CD8-positive, alpha-beta memory T cell (primary cell): ENCODE results near the gene LRRC43. TPM values are rescaled to one million over a fixed set of nuclear protein-coding genes. Genes with fewer than 3 reads are reported as not detected.

Experiments used
- CTCF ChIA-PET: fragments of 350-600 bp; sonication (Branson Sonifier 250); formaldehyde crosslinking; loops from one replicate; lab custom pipeline; 2021; ENCODE audit warnings: antibody characterized with exemption; lab: Charles Lee
- POLR2A ChIA-PET: fragments of 350-600 bp; sonication (Branson Sonifier 250); formaldehyde crosslinking; loops from one replicate; lab custom pipeline; 2021; ENCODE audit warnings: antibody characterized with exemption; lab: Charles Lee
- DNase-seq, 5 donors: peaks; one replicate each; pipeline versions ENCODE4 v3.0.0 to v3.0.0-alpha.2; 2020 to 2022; ENCODE audit warnings: mixed read lengths in 1 of 5
- H3K27ac ChIP-seq: one replicate; pipeline ENCODE4 v1.7.0; 2013; ENCODE audit warnings: low read depth, mild to moderate bottlenecking, low read length, moderate library complexity
- H3K27me3 ChIP-seq: 2 replicates; pipeline ENCODE4 v1.7.0; 2013; ENCODE audit warnings: low read length, mild to moderate bottlenecking; ENCODE audit not compliant: insufficient read depth, poor library complexity, severe bottlenecking
- H3K36me3 ChIP-seq: 2 replicates; pipeline ENCODE4 v1.7.0; 2013; ENCODE audit warnings: mild to moderate bottlenecking, low read length, moderate library complexity; ENCODE audit not compliant: insufficient read depth
- H3K4me1 ChIP-seq: 2 replicates; pipeline ENCODE4 v1.7.0; 2013; ENCODE audit warnings: mild to moderate bottlenecking, low read length, moderate library complexity; ENCODE audit not compliant: insufficient read depth
- H3K4me3 ChIP-seq: 2 replicates; pipeline ENCODE4 v1.7.0; 2013; ENCODE audit warnings: mild to moderate bottlenecking, low read length
- H3K9me3 ChIP-seq: 2 replicates; pipeline ENCODE4 v1.7.0; 2013; ENCODE audit warnings: mild to moderate bottlenecking, low read length
- H3K27ac Mint-ChIP-seq, 8 donors: one replicate each; pipeline ENCODE4 v1.8.0; 2020 to 2021; ENCODE audit warnings: mixed read lengths in 8 of 8, mild to moderate bottlenecking in 6 of 8, inconsistent platforms in 3 of 8, moderate library complexity in 3 of 8
- H3K27me3 Mint-ChIP-seq, 2 donors: one replicate each; pipeline ENCODE4 v1.8.0; 2020 to 2021; ENCODE audit warnings: mixed read lengths in 2 of 2, mild to moderate bottlenecking in 1 of 2, moderate library complexity in 1 of 2
- H3K36me3 Mint-ChIP-seq, 3 donors: one replicate each; pipeline ENCODE4 v1.8.0; 2020 to 2021; ENCODE audit warnings: mixed read lengths in 3 of 3, inconsistent platforms in 1 of 3, mild to moderate bottlenecking in 1 of 3
- H3K4me1 Mint-ChIP-seq, 3 donors: one replicate each; pipeline ENCODE4 v1.8.0; 2020 to 2021; ENCODE audit warnings: mixed read lengths in 3 of 3, inconsistent platforms in 1 of 3, mild to moderate bottlenecking in 1 of 3
- H3K4me3 Mint-ChIP-seq, 7 donors: one replicate each; pipeline ENCODE4 v1.8.0; 2020 to 2021; ENCODE audit warnings: mixed read lengths in 7 of 7, mild to moderate bottlenecking in 6 of 7, moderate library complexity in 4 of 7, inconsistent platforms in 2 of 7
- H3K9me3 Mint-ChIP-seq, 5 donors: one replicate each; pipeline ENCODE4 v1.8.0; 2020 to 2022; ENCODE audit warnings: mixed read lengths in 5 of 5, mild to moderate bottlenecking in 3 of 5, moderate library complexity in 2 of 5, inconsistent platforms in 1 of 5
- polyA plus RNA-seq: library from polyadenylated mRNA; unstranded; fragments of 300-500 nt; fragmentation: Illumina TruSeq; gene quantifications from one replicate; pipeline ENCODE4 v1.2.3, GENCODE V29; 2021
- total RNA-seq, 2 experiments: library from RNA; stranded (reverse); gene quantifications; one replicate each; pipeline ENCODE4 v1.2.3, GENCODE V29; 2021

The LRRC43 gene
- total and polyA plus RNA-seq, 3 experiments from 2014 or later = 0.18 to 0.26 (median 0.25) TPM

DNA sequence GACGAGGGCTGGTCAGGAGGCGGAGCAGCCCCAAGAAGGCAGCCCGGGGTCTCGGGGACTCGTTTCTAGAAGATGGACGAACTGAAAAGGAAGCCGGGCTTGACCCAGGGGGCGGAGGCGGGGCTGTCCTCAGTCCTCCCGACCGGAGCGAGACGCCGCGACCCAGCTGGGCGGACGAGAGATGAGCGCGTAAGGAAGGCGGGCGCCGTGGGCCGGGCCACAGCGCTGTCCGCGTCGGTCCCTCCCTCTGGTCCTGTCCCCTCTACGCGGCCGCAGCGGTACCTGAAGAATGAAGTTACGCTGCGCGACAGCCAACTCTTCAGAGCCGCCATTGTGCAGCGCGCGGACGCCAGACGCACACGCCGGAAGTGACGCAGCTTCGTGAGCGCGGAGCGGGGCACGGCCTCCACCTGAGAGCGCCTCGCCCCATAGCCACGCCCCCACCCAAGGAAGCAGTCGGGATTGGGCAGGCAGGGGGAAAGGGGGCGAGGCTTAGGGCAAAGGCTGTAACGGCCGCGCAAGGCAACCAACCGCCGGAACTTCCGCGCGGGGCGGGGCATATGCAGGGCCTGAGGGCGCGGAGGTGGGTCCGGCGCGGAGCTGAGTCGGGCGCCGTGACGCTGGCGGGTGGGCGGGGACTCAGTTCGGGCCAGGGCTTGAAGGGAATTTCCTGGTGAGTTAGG, 42.9 kb downstream of the LRRC43 start, which contains the start of gene DIABLO:
DIABLO (minus strand) TSS at position 370 of the 683 bp plus-strand sequence; CDS start at position 332, 38 bp downstream.
- POLR2A ChIA-PET = interaction anchor here (0.5 to 3.9 kb wide), 18 partner anchors 8 to 1138 kb away, joined by 3 to 90 read pairs (median 4); partner anchors contain the start of genes B3GNT4, KNTC1, OGFOD2 and RSRC2
- Mint-ChIP-seq H3K36me3 (peaks cover 0 to 51% (median 9%) of the 10 kb centered on the region in 3 donors), H3K4me3 (peak within 1 kb of the TSS; percentile 86 to 96 (median 89)), H3K4me1 (peaks cover 46 to 67% (median 51%) of the 10 kb centered on the region in 3 donors), H3K27ac (peak within 1 kb of the TSS; percentile 91 to 98 (median 94)), H3K27me3 (no peaks in the 10 kb centered on the region), H3K9me3 (no peaks in the 10 kb centered on the region)
- H3K4me3 ChIP-seq = peak within 1 kb of the TSS; percentile 86
- H3K27me3 ChIP-seq = no peaks in the 10 kb centered on the region
- H3K9me3 ChIP-seq = no peaks in the 10 kb centered on the region
- CTCF ChIA-PET = interaction anchor here (0.9 to 4.3 kb wide), 5 partner anchors 14 to 40 kb away, joined by 3 to 43 read pairs (median 9); partner anchors contain the start of gene VPS33A
- DNase-seq = peak; percentile 100
- peaks cover 20% of the 10 kb centered on the region for H3K36me3 ChIP-seq
- H3K4me1 ChIP-seq = peaks cover 40% of the 10 kb centered on the region
- H3K27ac ChIP-seq = peak within 1 kb of the TSS; percentile 99

DNA sequence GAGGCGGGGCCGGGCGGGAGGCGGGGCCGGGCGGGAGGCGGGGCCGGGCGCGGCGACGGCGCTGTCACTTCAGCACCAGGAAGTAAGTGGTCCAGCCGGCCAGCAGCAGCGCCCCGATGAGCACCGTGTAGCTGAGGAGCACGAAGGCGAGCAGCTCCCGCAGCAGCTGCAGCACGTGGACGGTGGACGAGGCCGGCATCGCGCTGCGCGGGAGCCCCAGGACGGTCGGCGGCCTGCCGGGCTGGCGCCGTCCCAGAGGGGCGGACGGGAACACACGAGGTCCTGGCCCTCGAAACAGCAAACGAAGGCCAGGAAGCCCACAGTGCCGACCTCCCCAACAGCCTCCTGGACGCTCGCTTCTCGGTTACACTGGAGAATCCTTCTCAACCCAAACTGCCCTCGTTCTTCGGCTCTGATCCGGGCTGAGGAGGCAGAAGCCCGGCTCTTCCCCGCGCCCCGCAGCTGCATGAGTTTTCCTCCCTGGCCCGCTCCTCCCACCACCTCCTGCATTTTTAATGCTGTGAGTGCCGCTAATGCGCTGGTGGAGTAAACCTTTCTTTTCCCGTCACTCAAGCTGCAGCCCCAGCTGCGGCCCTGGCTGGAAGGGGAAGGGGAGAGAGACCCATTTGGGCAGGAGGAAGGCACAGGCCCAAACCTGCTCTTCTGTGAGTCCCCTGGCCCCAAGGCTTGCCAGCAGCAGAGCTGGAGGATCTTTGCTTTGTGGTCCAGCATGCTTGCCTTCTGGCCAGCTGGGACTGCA, 43.6 kb downstream of the LRRC43 start:
- peak overlapping the region in 7 of 8 donors; percentile 91 to 97 (median 93) for H3K27ac Mint-ChIP-seq
- no peaks in the 10 kb centered on the region for H3K9me3 Mint-ChIP-seq
- Histone ChIP-seq H3K4me3 (peak overlapping the region; percentile 14), H3K4me1 (peaks cover 40% of the 10 kb centered on the region), H3K9me3 (no peaks in the 10 kb centered on the region), H3K27me3 (no peaks in the 10 kb centered on the region), H3K36me3 (peaks cover 18% of the 10 kb centered on the region), H3K27ac (no peak overlapping the region)
- no peaks in the 10 kb centered on the region for H3K27me3 Mint-ChIP-seq
- H3K36me3 Mint-ChIP-seq = peaks cover 0 to 51% (median 13%) of the 10 kb centered on the region in 3 donors
- POLR2A ChIA-PET = interaction anchor here (0.8 to 3.9 kb wide), 15 partner anchors 10 to 1137 kb away, joined by 3 to 90 read pairs (median 4); partner anchors contain the start of genes B3GNT4, KNTC1, OGFOD2 and RSRC2
- H3K4me1 Mint-ChIP-seq = peaks cover 42 to 60% (median 48%) of the 10 kb centered on the region in 3 donors
- H3K4me3 Mint-ChIP-seq = peak overlapping the region; percentile 85 to 96 (median 89)
- DNase-seq = peak in 1 of 5 donors; percentile 55
- CTCF ChIA-PET = interaction anchor here (0.9 to 4.3 kb wide), 5 partner anchors 14 to 40 kb away, joined by 3 to 43 read pairs (median 9); partner anchors contain the start of gene VPS33A

DNA sequence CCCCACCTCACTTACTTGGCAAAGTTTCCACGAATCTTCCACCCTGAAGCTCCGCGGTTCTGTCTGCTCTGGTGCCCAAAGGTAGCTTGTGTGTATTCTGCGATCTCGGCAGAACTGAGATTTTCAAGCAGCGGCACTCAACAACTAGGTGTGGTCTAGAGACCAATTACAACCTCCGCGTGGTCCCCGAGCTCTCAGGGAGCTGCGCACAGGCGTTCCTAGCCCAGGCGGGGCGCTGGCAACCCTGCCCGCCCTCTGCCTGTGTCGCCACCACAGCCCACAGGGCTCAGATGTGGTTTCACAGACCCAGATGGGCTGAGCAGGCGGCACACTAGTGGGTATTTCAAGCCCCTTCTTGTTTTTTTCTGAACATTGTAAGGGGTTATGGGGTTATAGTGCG, 44.4 kb downstream of the LRRC43 start:
- Mint-ChIP-seq H3K27me3 (no peaks in the 10 kb centered on the region), H3K9me3 (no peaks in the 10 kb centered on the region), H3K4me3 (peak overlapping the region; percentile 84 to 96 (median 86)), H3K27ac (peak overlapping the region; percentile 88 to 97 (median 94)), H3K36me3 (peaks cover 4 to 52% (median 15%) of the 10 kb centered on the region in 3 donors), H3K4me1 (peaks cover 42 to 54% (median 48%) of the 10 kb centered on the region in 3 donors)
- Histone ChIP-seq H3K9me3 (no peaks in the 10 kb centered on the region), H3K4me1 (peaks cover 40% of the 10 kb centered on the region), H3K27me3 (no peaks in the 10 kb centered on the region), H3K4me3 (peak overlapping the region; percentile 14), H3K36me3 (peaks cover 19% of the 10 kb centered on the region), H3K27ac (peak overlapping the region; percentile 3)
- POLR2A ChIA-PET = interaction anchor here (1.2 to 3.9 kb wide), 4 partner anchors 9 to 39 kb away, joined by 3 to 90 read pairs (median 18); partner anchors contain the start of gene VPS33A
- DNase-seq = peak; percentile 66 to 93 (median 84)
- CTCF ChIA-PET = interaction anchor here (2.0 to 4.3 kb wide), 4 partner anchors 13 to 39 kb away, joined by 6 to 43 read pairs (median 22); partner anchors contain the start of gene VPS33A

DNA sequence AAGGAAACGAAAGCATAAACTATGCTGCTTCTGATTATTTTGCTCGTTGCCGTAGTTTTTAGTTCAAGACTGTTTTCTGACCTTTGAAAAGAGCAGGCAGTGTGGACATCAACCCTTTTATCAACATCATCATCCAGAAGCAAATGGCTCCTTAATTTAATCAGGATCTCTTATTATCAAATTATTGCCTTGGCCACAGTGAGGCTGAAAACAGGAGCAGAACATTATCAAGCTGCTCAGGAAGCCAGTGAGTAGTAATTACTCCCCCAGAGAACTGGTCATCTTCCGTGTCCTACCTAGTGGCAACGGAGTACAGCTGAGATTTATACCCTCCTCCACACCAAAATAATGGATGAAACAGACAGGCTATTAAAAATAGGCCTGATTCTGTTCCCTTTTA, 45.2 kb downstream of the LRRC43 start:
- POLR2A ChIA-PET = interaction anchor here (3.9 kb wide), 2 partner anchors 16 to 38 kb away, joined by 33 to 90 read pairs; partner anchors contain the start of gene VPS33A
- H3K4me3 Mint-ChIP-seq = peak overlapping the region; percentile 84 to 96 (median 86)
- no peaks in the 10 kb centered on the region for H3K27me3 Mint-ChIP-seq

DNA sequence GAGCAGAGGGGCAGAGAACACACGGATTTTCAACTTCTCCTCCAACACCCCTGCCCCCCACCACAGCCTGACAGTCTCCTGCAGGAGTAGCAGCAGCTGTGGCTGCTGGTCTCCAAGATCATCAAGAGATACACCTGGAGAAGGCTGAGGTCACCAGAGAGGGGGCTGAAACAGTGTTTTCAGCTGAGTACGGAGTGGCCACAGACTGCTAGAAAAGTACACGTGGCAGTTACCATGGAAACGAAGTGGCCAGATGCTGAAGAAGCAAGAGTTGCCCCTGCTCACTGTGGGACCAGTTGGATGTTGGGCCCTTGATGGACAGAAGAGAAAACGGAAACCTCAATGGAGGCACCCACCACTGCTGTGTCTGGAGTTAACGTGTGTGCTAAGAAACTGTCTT, 47.9 kb downstream of the LRRC43 start:
- Histone ChIP-seq H3K9me3 (no peaks in the 10 kb centered on the region), H3K27me3 (no peaks in the 10 kb centered on the region), H3K4me1 (peaks cover 19% of the 10 kb centered on the region), H3K36me3 (peaks cover 42% of the 10 kb centered on the region), H3K4me3 (no peak overlapping the region), H3K27ac (no peak overlapping the region)
- Mint-ChIP-seq H3K4me1 (peaks cover 25 to 31% (median 28%) of the 10 kb centered on the region in 3 donors), H3K27ac (no peak overlapping the region), H3K36me3 (peaks cover 13 to 64% (median 24%) of the 10 kb centered on the region in 3 donors), H3K4me3 (no peak overlapping the region), H3K9me3 (no peaks in the 10 kb centered on the region), H3K27me3 (no peaks in the 10 kb centered on the region)
- DNase-seq = no peak
- ChIA-PET CTCF (interaction anchor here (1.3 kb wide), 1 partner anchor 14 kb away, joined by 5 read pairs; no protein-coding TSS in a partner anchor), POLR2A (no interaction called here)

More for the DNA sequence above, 45.2 kb downstream of the LRRC43 start:
- H3K36me3 ChIP-seq = peaks cover 23% of the 10 kb centered on the region
- peaks cover 40% of the 10 kb centered on the region for H3K4me1 ChIP-seq
- peak overlapping the region; percentile 14 for H3K4me3 ChIP-seq
- H3K27ac Mint-ChIP-seq = peak overlapping the region; percentile 85 to 97 (median 92)
- peaks cover 39 to 50% (median 44%) of the 10 kb centered on the region in 3 donors for H3K4me1 Mint-ChIP-seq
- CTCF ChIA-PET = interaction anchor here (3.5 to 4.3 kb wide), 2 partner anchors 16 to 38 kb away, joined by 36 to 43 read pairs; partner anchors contain the start of gene VPS33A
- H3K27ac ChIP-seq = no peak overlapping the region
- no peaks in the 10 kb centered on the region for H3K9me3 ChIP-seq
- H3K36me3 Mint-ChIP-seq = peaks cover 8 to 54% (median 18%) of the 10 kb centered on the region in 3 donors
- H3K27me3 ChIP-seq = no peaks in the 10 kb centered on the region
- no peaks in the 10 kb centered on the region for H3K9me3 Mint-ChIP-seq
- DNase-seq = no peak

DNA sequence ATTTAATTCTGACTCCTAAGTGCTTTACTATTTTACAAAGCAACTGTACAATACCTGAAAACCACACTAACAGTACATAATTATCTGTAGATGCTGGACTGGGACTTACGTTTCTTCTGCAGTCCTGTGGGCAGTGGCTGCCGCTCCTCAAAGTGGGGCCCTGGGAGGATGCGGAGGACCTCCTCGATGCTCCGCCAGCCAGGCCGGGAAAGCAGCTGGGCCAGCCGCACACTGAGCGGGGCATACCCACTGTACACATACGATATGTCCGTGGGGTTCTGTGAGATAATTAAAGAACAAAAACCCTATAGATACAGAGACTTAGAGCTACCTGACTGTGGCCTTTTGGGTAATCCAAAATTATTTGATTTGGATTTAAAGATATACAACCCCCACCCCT, 49.8 kb downstream of the LRRC43 start:
- Histone ChIP-seq H3K36me3 (peaks cover 52% of the 10 kb centered on the region), H3K9me3 (no peaks in the 10 kb centered on the region), H3K27ac (no peak overlapping the region), H3K4me1 (peaks cover 8% of the 10 kb centered on the region), H3K27me3 (no peaks in the 10 kb centered on the region), H3K4me3 (no peak overlapping the region)
- ChIA-PET POLR2A (no interaction called here), CTCF (no interaction called here)
- Mint-ChIP-seq H3K27me3 (no peaks in the 10 kb centered on the region), H3K4me1 (peaks cover 14 to 17% (median 17%) of the 10 kb centered on the region in 3 donors), H3K27ac (peak overlapping the region in 1 of 8 donors; percentile 58), H3K9me3 (no peaks in the 10 kb centered on the region), H3K4me3 (peak overlapping the region in 1 of 7 donors; percentile 62), H3K36me3 (peaks cover 20 to 74% (median 26%) of the 10 kb centered on the region in 3 donors)
- DNase-seq = no peak

DNA sequence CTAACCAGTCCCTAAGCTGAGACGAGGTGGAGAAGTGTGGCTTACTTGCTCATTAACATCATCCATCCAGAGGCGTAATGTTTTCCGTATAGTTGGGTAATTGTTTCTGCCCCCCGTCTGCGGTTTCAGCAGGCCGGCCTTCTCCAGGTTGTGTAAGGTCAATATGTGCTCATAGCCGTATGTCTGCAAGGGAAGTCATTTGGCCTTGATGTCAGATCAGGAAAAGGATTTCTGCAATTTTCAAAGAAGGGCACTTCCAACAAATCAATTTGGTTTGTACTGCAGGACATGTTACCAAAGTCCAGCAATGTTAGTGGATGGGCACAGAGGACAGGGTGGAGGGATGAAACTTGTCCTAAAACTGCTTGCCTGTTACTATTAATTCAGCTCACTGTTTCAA, 52.8 kb downstream of the LRRC43 start:
- no peak overlapping the region for H3K4me3 Mint-ChIP-seq
- CTCF ChIA-PET = interaction anchor here (0.9 to 1.5 kb wide), 2 partner anchors 13 to 31 kb away, joined by 3 to 4 read pairs; no protein-coding TSS in a partner anchor
- peaks cover 5 to 21% (median 18%) of the 10 kb centered on the region in 3 donors for H3K4me1 Mint-ChIP-seq
- no peaks in the 10 kb centered on the region for H3K4me1 ChIP-seq
- POLR2A ChIA-PET = interaction anchor here (0.6 kb wide), 1 partner anchor 347 kb away, joined by 3 read pairs; the partner anchor contains the start of gene PSMD9
- no peak overlapping the region for H3K27ac Mint-ChIP-seq
- peaks cover 30 to 82% (median 32%) of the 10 kb centered on the region in 3 donors for H3K36me3 Mint-ChIP-seq
- DNase-seq = no peak
- H3K4me3 ChIP-seq = no peak overlapping the region
- peaks cover 61% of the 10 kb centered on the region for H3K36me3 ChIP-seq
- no peaks in the 10 kb centered on the region for H3K27me3 Mint-ChIP-seq
- H3K9me3 ChIP-seq = no peaks in the 10 kb centered on the region
- no peaks in the 10 kb centered on the region for H3K27me3 ChIP-seq
- no peaks in the 10 kb centered on the region for H3K9me3 Mint-ChIP-seq
- no peak overlapping the region for H3K27ac ChIP-seq
